HG03139 (cell line): ENCODE measurements around the gene ENDOD1.
A peak's percentile ranks its signal among the peaks of the same experiment; 100 is the strongest.

Source experiments
- ATAC-seq: cut with Tn5 transposase; IDR thresholded peaks from one replicate; pipeline ENCODE4 v1.9.1; 2021; ENCODE audit not compliant: unreplicated experiment

The ENDOD1 gene

DNA sequence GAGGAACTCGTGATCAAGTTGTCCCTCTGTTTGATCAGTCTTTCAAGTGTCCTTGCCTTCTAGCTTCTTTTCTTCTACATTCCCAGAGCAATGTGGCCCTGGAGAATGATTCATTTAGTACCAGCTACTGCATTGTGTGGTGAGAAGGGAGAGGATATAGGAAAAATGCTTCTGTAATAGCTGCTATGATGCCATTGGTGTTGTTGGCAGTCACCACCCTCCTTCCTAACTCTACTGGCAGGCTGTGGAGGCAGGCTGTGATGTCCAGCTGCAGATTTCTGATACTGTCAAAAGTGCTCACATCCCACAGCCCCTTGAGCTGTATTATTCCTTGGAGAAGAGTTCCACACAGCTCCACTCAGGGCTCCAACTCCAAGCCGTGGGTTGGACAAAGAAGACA is 52.8 kb downstream of the ENDOD1 start:
- no peak for ATAC-seq

DNA sequence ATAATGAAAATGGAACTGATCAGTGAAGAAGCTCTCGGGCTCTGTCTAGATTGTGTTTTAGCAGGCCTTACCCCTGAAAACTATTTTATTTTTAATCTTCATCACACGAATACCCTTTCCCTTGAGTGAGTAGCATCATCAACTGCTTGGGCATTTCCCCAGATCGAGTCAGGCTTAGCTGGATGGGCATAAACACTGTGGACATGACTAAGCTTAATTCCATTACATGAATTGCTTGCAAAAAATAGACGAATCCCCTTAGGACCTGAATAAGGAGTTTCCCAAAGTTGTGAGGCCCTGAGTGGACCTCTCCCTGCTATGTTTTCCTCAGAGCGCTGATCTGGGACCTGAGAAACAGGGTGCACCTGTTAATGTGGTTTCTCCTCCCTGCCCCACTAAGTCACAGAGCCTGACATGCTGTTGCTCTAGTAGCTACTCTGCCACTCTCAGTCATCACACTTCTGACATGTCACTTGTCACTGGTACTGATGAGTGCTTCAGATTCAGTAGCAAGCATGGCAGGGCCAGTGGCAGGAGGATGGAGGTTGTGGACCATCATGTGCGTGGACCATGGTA is 53.5 kb downstream of the ENDOD1 start:
- no peak for ATAC-seq

DNA sequence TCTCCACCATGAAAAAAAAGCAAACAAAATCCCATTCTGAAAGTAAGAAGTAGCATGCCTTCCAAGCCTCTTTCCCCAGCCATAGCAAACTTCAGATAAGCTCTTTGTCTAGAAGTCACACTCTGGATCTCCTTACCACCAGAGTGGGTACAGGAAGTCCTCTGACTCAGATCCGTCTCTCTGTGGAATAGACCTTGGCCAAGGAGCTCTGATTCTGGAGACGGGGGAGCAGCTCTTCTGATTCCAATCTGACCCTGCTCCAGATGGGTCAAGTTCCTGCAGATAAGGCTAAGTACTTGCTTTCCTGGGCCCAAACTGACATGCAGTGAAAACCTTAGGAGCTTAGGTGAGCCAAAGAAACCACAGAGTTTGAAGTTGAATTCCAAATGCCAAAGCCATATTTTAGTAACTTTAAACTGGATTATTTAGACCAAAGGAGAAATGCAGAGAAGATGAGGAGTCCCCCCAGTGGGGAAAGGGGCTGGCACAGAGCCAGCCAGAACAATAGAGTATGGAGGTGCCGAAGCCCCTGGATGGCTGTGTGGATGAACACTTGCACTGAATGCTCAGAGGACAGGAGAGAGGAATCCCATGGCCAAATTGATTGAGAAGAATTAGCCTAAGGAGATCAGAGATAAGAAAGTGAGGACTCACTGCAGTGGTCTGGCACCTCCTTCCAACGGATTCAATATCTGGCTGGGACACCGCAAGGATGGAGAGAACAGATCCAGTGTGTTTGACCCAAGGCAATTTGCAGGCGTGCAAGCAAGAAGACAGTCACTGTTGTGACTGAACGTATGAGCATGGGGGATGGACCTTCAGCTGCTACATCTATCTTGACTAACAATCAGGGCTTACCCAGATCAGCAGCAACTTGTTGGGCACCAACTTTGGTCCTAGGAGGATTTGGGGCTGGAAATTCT is 54.9 kb downstream of the ENDOD1 start:
- ATAC-seq, result no peak

DNA sequence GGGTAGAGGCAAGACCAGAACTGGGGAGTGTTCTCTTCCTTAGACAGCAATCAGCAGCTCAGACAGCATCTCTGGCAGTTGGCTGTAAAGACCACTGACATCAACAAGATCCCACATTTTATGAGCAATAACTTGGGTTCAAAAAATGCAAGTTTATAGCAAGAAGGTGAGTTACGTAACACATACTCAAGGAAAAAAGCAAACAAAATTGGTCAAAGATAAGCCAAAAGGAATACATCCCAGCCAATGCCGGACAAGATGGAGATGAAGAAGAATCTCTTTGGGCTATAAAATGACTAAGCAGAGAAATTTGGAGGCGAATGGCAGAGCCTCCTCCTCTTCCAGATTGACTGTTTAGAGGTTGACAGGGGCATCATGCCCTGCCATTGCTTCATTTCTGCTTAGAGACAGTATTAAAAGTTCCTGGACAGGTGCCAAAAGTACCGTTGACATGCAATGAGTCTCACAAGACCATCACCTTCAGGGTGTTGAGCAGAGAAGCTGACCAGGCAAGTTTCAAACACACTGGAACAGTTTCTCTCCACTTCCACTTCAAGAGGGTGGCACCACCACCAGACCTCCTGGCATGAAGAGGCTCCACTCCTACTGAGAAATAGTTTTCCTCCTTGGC is 55.9 kb downstream of the ENDOD1 start:
- no peak for ATAC-seq

DNA sequence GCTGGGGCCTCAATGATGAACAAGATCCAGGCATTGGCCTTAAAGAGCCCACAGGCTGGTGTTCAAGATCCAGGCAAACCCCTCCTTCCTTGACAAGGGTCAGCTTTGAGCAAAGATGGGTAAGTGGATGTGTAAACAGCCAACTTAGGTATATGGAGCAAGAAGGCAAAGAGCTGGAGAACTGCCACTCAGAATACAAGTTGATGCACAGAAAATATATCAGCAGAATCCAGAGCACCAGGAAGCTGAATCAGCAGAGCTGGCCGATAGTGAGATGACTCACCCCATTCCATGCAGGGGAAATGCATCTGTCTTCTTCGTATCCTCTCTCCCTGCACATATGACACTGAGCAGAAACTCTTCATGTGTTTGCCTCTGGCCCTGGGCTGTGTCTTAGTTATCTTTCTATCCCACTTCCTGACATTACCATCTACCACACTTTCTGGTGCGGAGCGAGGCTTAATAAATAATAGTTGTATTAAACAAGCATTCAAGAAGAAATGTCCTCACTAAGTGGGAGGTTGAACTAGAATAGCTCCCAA is 57.8 kb downstream of the ENDOD1 start:
- no peak for ATAC-seq

DNA sequence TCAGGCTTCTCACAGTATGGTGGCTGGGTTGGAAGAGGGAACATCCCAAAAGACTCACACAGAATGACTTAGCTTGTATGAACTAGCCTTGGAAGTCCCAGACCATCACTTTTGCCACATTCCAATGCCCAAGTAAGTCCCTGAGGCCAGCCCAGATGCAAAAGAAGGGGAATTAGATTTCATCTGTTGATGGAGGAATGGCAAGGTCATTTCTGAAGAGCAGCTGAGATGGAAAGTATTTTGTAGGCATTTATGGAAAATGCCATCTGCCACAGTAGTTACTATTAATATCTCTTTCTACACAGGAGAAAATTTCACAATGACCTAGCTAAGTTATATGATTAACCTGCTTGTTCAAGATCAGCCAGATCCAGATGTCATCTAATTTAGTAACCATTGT is 58.8 kb downstream of the ENDOD1 start:
- ATAC-seq, result no peak

DNA sequence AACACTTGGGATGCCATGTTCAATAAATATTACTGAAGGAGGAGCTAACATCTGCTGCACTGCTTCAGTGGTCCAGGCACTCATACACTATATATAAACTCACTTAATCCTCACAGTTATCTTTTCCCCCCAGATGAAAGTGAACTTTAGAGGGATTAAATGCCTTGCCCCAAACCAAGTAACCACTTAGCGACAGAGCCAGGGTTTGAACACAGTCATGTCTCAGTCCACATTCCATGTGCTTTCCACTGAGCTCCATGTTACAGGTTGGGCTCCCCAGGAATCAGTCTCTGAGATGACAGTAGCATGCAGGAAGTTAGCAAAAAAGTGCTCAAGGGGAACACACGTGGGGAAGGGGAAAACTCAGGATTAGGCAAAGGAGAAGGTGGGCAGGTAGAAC is 59.3 kb downstream of the ENDOD1 start:
- no peak for ATAC-seq

DNA sequence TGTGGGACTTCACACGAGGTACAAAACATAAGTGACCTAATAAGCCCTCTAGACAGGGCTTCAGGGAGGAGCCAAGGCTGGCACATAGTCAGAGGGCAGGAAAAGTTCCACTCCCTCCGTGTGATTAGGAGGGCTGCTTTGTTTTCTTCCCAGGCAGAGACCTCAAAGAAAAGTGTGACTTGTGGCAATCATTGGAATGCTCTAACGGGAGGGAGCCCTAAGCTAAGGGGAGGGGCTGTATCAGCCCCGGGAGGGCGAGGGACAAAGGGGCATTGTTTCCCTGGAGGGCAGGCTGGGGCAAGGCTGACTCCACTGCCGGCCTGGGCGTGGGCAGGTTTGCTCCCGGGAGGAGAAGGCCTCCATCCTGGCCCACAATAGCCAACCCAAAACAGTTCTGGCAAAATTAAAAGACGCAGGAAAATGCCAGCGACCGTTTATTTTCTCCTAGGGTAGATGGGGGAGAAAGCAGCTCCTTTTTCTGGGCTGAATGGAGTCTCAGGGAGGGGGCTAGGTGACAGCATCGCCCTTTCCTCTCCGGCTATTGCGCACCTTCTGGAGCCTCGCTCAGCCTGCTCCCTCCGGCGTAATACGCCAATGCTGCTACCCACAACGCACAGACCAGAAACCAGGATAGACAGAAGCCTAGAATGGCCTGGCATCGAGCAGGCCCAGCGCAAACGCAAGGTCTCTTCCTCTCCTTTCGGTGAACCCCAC is 60.2 kb downstream of the ENDOD1 start:
- no peak for ATAC-seq

DNA sequence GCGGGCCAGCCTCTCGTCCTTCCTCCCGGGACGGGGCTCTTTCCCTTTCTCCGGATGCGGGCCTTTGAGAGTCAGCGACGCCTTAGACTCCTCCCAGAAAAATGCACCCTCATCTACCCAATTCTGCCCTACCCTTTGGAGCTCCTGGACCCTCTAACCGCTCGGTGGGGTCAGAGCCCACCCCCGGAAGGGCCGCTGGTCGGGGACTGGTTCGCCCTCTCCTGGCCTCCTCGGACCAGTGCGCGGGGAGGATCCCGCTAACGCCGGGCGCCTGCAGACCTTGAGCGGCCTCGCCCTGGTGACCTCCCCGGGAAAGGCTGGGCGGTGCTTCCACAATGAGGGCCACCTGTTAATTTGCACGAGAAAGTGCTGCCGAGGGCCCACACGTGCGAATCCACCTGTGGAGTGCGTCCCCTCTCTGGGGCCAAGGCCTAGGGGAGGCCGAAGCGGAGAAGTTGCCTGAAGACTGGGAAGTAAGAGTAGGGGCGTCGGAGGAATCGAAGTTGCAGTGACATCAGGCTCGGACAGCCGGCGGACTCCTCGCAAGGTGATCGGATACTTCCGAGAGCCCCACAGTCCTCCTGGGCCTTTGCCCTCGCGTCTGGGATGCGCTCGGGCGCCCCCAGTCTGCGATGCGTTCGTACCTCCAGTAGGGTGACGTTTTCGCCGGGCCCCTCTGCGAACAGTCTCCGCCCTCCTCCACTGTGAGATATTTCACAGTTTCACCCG is 61.5 kb downstream of the ENDOD1 start:
- peak; percentile 76 for ATAC-seq

DNA sequence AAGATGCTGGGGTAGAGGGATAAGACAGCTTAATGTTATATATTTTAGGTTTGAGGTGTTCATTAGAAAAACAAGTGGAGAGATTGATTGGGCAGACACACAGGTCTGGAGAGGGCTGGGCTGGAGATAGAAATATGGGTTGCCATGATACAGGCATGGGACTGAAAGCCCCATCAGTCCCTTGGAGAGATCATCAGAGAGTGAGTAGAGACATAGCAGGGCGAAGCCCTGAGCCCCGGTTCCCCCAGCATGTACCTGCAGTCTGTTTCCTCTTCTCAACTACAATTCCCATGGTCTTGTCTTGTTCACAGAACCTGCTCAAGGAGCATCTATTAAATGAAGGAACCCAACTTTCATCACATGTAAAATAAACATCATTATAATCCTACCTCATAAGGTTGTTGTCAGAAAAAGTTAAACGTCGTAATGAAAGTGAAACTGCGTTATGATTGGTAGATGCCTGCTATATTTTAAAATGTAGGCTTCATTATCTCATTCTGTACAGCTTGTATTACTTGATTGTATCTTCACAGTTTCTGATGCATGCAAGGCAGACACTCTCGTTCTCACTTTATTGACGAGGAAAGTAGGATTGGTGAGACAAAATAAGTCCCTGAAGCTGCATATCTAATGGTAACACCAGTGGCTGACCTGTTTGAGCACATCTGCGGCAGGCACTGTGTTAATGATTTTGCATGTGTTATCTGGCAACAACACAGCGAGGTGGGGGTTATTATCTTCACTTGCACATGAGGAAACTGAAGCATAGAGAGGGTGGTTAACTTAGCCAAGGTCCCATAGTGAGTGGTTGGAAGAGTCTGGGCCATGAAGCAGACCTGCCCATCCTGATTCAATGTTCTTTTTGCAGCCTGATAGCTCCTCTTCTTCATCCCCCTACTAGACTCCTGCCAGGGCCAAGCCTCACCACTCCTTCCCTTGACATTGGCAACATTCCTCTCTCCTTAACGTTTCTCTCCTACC is 63.5 kb downstream of the ENDOD1 start:
- no peak for ATAC-seq

DNA sequence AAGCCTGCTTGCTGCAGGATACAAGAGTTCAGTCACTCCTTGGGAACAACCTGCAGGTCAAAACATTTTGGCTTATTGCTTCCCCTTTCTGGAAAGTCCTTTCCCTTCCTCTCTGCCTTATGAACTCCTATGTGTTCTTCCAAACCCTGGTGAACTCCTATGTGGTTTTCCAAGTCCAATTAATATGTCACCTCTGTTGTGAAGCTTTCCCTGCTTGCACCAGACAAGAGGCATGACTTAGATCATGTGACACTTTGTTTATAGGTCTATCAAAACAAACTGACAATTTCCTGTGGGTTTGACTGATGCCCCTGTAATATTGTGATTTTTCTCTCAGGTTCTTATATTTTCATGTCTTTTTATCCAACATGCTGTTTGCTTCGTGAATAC is 64.2 kb downstream of the ENDOD1 start:
- ATAC-seq, result no peak

DNA sequence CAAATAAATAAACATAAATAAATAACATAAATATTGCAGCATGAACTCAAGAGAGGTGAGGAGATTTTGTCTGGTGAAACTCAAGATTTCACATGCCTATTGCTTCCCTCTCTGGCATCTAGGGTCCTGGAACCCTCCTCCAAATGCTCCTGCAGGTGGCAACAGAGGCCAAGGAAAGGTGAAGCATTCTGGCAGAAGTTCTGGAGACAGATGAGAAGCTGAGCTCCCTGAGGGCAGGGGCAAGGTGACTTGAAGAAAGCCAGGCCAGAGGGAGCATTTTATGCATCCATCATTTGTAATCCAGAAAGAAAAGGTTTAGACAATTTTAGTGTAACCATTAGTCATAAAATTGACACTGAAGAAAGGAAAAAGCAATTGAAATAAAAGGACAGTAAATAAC is 64.9 kb downstream of the ENDOD1 start:
- ATAC-seq, result no peak

DNA sequence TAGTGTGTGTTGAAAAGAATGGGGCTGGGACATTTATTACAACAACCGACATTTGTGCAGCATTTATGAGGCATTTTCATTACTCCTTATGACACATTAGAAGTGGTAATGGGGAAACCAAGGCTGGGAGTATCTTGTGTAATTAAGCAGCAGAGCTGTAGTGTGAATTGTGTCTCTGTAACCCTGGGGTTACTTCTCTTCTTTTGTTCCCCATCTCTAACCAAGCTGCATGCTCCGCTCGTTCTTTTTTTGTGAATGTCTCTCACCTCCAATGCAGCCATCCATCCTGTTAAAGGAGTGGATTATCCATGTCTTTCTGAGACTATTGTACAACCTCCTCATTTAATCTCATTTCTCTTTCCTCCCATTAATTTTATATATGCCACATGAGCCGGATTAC is 65.7 kb downstream of the ENDOD1 start:
- no peak for ATAC-seq

DNA sequence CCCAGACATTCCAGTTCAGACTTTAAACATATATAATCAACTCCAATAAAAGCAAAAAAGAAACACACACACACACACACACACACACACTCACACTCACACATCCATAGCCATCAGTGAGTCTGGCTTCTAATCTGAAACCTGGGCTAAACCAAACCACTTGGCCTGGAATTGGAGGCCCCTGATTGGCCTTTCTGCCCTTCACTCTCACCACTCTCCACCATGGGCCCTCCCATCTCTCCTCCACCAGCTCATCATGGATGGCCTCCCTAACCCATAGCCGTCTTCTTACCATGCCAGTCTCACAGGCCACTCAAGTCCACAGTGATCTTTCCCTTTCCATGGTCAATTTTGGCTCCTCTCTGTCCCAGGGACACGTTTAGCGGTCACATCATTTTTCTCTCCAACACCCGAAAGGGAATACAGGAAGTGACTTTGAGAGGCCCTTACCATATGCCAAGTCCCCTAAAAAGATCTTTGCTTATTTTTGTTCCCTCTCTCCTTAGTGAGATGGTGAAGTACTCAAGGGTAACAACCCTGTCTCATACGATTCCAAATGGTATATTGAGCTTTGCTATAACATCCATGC is 66.6 kb downstream of the ENDOD1 start:
- no peak for ATAC-seq

DNA sequence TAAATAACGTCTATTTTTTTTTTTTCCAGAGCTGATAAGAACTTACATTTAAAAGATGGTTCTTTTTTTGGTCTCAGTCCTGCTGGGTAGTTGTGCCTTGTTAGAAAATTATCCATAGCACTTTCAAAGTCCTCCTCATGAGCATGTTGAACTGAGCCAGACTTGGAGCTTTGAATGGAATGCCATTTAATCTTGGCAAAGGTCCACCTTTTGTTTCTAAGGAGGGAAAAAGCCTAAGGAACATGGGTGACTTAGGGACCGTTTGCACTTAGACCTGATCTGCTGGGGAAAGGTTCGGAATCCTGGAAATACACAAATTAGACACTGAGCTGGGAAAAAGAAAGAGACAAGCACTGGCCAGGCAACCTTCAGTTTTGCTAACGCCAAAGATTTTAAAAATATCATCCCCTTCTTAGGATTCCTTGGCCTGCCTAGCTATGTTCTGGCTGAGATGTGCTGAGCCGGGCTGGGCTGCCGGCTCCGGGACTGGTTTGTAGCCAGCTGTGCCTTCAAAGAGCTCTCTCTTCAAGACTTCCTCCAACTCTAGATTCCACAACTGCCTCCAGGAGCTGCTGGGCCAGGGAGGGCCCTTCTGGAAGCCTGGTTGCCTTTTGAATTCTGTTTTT is 67.4 kb downstream of the ENDOD1 start:
- no peak for ATAC-seq

DNA sequence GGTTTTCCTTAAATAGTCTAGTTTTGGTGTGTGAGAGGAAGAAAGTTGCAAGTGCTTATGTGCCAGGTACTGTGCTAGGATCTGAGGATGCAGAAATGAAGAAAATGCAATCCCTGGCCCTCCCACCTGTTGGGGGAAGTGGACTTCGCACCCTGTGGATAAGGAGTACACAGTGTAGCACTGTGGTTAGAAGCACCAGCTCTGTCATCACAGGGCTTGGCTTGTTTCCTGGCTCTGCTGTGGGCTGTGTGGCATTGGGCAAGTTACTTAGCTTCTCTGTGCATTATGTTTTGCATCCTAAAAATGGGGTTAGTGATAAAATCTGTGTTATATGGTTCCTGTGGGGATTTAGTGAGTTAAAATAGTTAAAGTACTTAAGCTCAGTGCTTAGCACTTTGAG is 68.2 kb downstream of the ENDOD1 start:
- ATAC-seq, result no peak

DNA sequence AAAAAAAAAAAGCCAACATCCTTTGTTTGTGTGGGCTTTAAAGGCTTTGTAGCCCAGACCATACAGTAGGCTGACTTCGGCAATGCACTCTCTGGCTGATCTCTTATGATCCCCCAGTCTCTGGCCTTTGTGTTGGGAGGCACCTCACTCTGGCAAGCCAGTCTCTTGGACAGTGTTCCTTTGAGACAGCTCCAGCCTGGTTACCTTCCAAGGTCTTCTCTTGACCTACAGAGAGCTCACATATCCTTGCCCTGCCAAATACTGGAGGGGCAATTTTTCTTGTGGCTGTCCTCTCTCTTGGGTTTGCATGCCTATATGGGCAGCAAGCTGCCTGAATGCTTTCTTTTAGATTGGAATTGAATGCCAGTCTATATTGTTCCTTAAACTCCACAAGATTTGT is 71.6 kb downstream of the ENDOD1 start:
- no peak for ATAC-seq

DNA sequence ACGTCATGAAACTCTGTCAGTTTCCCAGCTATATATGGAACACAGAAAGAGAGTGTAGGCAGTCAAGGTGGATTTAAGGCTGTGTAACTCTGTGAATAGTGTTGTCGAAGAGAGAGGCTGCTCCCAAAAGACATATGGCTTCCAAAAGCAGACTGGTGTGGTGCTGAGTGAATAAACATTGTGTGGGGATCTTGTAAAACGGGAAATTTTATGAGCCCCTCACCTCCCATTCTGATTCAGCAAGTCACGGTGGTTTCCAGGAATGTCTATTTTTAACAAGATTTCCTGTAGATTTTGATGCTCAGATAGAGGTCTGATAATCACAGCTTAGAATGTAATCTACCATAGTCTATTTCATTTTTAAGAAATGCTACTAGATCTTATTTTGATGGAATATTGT is 73.5 kb downstream of the ENDOD1 start:
- ATAC-seq, result no peak

DNA sequence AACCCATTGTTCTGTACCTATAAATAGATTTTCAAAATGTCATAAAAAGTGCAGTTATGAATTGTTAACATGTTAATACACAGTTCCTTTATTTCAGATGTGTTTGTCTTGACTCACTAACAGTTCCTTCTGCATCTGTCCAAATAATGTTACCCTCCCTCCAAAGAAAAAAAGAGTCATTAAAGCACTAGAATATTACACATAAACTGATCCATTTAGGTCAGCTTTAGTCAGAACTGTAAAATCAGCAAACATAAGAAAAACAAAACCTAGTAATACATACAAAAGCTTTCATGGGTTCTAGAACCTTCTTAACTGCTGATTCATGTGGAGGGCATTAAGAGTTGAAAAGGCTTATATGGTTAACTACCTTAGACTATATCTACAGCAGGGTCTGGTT is 76.0 kb downstream of the ENDOD1 start:
- no peak for ATAC-seq
